HG03565 (cell line): ENCODE data around the gene ZNF775.

ENCODE experiments used
- ATAC-seq: cut with Tn5 transposase; IDR thresholded peaks from one replicate; pipeline ENCODE4 v1.9.1; 2021; ENCODE audit warnings: mild to moderate bottlenecking, moderate library complexity; ENCODE audit not compliant: unreplicated experiment

Gene ZNF775

DNA sequence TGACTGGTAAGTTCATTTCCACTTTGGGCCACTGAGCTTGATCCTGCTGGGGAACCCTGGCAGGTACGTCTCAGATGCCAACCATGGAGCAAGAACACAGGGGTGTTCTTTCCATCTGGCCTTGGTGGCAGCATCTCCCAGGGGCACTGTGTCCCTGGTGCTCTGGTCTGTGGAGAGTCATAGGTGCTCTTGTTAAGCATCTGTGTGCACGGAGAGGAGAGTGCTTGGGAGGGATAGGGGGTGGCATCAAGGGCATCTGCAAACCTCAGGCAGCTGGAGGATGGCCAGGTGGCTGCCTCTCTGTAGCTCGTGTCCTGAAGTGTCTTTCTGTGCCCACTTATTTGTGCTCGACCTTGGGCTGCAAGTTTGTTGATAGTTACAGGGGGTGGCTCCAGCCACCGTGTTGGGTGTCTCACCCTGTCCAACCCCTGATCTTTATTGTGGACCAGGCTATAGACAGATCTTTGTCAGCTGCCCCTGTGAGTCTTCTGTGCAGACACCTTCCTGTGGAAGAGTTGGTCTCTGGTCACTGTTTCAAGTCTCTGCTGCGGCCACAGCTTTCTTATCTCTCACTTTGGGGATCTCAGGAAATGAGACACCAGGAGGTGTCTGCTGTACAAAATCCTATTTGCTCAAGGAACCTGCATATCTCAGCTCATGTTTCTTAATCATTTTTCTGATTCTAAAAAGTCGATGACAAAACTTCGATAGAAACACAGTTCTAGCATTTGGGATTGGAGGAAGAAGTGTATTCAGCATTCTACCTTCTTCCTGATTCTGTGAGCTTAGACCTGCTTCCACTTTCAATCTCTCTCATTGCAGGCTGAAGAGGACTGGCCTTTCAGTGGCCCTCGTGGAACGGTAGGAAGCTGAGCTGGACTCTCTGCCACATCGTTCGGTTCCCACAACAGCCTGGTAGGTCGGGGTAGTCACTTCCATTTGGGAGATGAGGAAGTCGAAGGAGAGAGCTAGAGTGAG lies 54.1 kb downstream of the ZNF775 start:
- ATAC-seq = peak; percentile 26

DNA sequence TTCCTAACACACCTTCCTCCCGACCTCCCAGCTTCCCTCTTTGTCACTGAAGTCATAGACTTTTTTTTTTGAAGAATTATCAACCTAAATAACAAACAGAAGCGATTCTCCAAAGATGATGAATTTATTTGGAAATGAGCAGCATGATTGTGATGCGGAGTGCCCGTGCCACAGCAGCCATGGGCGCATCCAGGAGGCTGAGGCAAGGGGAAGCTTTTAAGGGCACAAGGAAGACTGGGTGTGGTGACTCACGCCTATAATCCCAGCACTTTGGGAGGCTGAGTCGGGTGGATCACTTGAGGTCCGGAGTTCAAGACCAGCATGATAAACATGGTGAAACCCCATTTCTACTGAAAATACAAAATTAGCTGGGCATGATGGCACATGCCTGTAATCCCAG lies 55.1 kb downstream of the ZNF775 start:
- ATAC-seq = no peak

DNA sequence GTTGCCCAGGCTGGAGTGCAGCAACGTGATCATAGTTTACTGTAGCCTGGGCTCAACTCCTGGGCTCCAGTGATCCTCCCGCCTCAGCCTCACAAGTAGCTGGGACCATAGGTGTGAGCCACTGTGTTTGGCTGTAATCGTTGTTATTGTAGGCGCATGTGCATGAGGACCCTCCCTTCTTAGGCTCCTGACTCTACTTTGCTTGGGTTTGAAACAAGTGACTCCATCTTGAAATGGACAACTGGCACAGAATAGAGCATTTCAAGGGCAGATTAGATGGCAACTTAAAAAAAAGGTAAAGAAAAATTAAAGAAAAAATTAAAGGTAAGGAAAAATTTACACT lies 55.9 kb downstream of the ZNF775 start:
- no peak for ATAC-seq

DNA sequence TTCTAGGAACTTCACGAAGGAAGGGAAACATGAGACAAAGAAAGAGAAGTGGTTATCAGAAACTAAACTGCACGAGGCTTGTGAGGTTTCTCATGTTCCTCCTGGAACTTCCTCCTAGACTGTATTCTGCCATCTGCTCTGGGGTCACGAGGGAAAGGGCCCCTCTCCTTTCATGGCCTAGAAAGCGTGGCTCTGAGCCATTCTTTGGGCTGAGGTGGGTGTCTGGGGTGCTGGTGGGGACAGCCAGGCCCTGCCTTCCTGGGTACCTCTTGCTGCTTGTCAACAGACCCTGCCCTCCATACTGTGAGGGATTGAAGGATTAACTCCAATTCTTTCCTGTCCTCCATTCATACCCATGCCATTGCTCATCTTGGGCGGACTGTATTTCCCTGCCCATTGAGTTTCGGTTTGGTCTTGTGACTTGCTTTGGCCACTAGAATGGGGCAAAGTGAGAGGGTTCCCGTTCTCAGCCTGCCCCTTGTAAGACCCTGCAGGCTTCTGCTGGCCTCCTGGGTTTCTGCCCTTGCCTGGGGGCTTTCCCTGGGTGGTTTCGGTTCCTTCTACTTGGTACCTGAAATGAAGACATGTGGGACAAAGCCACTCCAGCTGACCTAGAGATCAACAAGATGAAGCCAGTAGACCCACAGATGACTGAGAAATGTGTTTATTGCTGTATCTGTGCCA lies 56.4 kb downstream of the ZNF775 start:
- ATAC-seq = peak; percentile 83

DNA sequence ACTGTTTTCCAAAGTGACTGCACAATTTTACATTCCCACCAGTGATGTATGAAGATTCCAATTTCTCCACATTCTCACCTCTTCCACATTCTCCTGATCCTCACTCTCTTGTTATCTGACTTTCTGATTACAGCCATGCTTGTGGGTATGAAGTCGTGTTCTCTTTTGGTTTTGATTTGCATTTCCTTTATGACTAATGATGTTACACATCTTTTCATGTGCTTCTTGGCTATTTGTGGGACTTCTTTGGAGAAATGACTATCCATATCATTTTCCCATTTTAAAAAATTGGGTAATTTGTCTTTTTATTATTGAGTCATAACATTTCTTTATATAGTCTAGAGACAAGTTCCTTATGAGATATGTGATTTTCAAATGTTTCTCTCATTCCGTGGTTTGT lies 60.8 kb downstream of the ZNF775 start:
- no peak for ATAC-seq

DNA sequence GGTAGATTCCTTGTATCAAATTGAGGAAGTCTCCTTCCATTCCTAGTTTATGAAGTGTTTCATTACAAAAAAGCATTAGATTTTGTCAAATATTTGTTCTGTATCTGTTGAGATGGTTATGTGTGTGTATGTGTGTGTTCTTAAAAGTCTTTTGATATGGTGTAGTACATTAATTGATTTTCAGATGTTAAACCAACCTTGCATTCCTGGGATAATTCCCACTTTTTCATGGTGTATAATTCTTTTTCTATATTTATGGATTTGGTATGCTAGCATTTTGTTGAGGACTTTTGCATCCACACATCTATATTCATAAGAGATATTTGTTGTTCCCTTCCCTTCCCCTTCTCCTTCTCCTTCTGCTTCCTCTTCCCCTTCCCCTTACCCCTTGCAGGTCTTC lies 62.4 kb downstream of the ZNF775 start:
- no peak for ATAC-seq

DNA sequence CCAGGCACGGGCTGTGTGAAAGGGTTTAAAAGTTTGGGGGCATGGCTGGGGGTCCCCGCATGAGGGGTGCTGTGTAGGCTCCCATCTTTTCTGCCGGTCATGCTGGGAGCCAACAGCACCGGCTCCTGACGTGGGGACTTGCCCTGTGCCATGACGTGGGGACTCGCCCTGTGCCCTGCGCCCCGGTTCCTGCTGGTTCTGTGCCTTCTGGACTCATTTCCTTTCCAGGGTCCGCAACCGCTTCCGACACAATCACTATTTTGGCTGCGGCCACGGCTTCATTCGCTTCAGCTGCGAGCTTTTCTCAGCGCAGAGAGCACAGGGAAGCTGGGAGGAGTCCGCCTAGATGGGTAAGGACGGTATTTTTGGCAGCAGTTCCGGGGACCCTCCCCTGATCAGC lies 63.7 kb downstream of the ZNF775 start:
- no peak for ATAC-seq

DNA sequence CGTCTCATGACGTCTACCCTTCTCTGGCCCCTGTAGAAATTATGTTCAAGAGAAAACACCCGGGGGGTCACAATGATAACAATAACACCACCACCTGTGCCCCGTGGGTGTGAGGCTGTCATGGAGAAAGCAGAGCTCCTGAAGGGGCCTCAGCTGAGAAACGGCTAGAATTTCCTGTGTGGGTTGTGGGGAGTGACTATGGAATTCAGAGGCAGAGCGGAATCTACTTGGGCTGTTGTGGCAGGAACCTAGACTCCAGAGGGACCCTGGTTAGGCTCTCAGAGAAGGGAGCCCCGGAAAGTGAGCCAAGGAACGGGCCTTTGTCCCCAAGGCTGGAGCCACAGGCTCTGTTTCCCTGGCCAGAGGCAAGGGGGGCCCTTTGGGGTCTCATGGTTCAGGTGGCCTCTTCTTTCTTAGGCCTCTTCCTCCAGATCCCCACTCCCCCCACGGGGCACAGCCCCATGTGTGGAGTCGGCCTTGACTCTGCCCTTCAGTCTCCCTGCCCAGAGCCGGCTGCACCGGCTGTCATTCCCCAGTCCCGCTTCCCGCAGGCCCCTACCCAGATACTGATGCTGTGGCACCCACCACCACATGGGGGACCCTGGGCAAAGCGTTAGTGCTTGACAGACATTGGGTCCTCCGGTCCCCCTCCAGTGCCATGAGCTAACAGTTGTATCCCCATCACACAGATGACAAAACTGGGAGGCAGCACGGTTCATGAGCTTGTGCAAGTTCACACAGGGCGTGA lies 64.8 kb downstream of the ZNF775 start:
- no peak for ATAC-seq

DNA sequence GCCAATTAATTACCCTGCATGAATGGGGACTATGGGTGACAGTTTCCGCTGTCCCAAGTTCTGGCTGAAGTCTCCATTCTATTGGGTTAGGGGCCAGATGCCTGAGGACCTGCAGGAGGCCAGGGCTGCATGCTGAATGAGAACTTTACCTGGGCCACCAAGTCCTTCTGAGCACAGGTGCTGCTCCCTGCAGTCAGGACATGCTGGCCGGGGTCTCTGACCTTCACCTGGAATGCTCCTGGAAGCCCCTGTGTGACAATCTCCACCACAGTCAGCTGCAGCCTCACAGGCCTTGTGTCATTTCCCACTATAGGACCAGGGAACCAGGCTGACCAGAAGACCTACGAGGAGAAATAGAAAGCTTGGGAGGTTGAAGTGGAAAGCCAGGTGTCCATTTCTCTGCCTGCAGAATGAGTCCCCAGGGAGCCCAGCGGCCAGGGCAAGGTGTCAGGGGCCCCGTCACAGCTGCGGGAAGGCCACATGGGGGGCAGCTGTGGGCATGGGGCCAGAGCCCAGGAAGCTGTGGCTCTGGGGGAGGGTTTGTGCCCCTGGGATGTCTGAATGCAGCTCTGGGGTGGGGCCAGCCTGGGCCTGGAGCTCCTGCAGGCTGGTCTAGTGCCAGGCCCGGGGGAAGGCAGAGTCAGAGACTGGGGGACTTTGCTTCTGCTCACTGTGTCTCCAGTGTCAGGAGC lies 65.7 kb downstream of the ZNF775 start:
- no peak for ATAC-seq

DNA sequence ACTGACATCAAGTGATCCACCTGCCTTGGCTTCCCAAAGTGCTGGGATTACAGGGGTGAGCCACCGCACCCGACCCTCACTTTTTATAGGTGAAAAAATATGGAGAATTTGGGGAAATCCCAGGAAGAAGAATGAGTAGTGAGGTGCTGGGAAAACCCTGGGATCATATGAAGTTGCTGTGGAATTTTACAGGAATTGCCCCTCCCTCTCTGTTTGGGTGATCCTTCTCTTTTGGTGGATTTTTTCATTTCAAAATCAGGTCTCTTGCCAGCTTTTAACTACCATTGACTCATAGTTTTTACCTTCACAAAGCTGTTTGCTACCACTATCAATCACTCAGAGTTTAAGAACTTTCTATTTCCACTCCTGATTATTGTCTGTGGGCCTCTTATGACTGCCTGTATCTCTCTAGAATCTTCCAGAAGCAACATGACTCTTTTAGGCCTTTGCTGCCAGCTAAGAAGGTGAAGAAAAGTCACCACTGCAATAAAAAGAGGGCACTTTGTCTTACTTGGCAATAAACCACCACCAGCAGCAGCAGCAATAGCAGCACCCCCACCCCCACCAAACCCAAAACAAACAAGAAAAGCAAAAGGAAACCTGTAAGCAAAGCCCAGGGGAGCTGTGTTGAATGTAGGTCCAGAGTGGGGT lies 67.3 kb downstream of the ZNF775 start:
- no peak for ATAC-seq
